ENCODE data around the gene FMOD. TPM values are rescaled to one million over a fixed set of nuclear protein-coding genes. Genes with fewer than 3 reads are reported as not detected.

Gene FMOD
- total RNA-seq, 4 donors from 2014 or later, result 67.7 to 173 (median 111) TPM

DNA sequence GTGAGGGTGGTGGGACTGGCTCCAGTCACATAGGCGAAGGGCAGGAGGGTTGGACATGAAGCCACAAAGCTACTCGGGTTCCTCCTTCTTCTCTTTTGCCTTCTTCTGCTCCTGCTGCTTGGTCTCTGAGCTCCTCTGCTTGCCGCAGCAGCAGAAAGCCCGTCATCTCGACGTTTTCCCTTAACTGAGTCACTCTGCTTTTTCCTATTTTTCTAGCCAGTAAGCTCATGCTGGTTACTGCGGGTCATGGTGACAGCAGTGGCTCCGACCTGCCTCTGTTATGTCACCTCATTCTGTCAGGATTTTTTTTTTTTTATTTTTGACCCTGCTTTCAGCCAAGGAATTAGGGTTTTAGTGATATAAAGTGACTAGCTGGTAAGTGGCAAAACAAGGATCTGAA, 2.6 kb upstream of the FMOD start:
- intact Hi-C loops (cut with DNase I), result no loop called here

DNA sequence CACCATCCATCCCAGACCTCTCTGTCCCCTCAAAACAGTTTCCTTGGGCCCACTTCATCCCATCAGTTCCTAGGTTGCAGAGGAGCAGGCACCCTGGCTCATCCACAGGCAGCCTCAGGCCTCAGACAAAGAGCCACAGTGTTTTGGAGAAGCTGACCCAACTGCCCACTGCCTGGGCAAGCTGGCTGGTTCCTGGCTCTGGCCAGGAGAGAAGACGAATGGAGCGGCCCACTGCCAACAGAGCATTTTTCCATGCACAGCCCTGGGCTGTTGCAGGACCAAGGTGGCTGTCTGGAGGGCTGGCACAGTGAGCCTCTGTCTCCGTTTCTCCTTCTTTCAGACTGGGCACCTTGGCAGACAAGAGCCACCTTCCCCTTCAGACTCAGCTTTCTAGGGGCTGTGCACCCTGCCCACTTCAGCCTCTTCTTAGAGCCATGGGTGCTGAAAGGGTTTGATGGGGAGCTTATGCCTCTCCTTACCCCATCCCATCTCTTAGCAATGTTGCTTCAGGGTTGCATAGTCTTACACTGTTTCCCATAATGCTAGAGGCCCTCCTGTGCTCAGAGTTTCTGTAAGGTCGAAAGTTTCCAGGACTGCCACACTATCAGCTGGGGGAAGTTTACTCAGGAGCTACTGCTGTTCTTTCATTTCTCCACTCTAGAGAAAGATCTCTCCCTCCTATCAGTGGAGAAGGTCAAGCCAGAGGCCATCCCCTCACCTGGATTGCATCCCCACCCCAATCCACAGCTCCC, 973 bp downstream of the FMOD start:
- H3K9me3 ChIP-seq, result no peaks in the 10 kb centered on the region
- peaks cover 53 to 56% of the 10 kb centered on the region in 2 donors for H3K4me1 ChIP-seq
- peak overlapping the region in 1 of 3 donors; percentile 8 for H3K4me3 ChIP-seq (replicated peaks in 1 of 3)
- no peak for DNase-seq
- H3K36me3 ChIP-seq, result no peaks in the 10 kb centered on the region
- peak in 1 of 2 donors; percentile 6 for TF ChIP-seq POLR2A (IDR thresholded peaks at IDR 0.05)
- TF ChIP-seq, protein P1, sequence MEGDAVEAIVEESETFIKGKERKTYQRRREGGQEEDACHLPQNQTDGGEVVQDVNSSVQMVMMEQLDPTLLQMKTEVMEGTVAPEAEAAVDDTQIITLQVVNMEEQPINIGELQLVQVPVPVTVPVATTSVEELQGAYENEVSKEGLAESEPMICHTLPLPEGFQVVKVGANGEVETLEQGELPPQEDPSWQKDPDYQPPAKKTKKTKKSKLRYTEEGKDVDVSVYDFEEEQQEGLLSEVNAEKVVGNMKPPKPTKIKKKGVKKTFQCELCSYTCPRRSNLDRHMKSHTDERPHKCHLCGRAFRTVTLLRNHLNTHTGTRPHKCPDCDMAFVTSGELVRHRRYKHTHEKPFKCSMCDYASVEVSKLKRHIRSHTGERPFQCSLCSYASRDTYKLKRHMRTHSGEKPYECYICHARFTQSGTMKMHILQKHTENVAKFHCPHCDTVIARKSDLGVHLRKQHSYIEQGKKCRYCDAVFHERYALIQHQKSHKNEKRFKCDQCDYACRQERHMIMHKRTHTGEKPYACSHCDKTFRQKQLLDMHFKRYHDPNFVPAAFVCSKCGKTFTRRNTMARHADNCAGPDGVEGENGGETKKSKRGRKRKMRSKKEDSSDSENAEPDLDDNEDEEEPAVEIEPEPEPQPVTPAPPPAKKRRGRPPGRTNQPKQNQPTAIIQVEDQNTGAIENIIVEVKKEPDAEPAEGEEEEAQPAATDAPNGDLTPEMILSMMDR (IDR thresholded peaks at IDR 0.05), result no peak
- H3K27me3 ChIP-seq, result no peaks in the 10 kb centered on the region
- intact Hi-C loops (cut with DNase I), result loop anchor here (10.0 kb wide), 1 partner anchor 345 kb away; no protein-coding TSS in a partner anchor
- WGBS, 2 donors, result 43 to 70% methylated on average over 1 to 4 of the region's 4 CpGs
- H3K27ac ChIP-seq, result peak overlapping the region; percentile 40 to 85 (median 76)

More for the DNA sequence above, 2.6 kb upstream of the FMOD start:
- no peaks in the 10 kb centered on the region for H3K9me3 ChIP-seq
- peaks cover 34 to 40% of the 10 kb centered on the region in 2 donors for H3K4me1 ChIP-seq
- H3K27me3 ChIP-seq, result no peaks in the 10 kb centered on the region
- H3K4me3 ChIP-seq (replicated peaks in 1 of 3), result no peak overlapping the region
- no peak for TF ChIP-seq POLR2A (IDR thresholded peaks at IDR 0.05)
- TF ChIP-seq, protein P1 (IDR thresholded peaks at IDR 0.05), result no peak
- DNase-seq, result no peak
- 82 to 85% methylated on average over 8 of the region's 8 CpGs for WGBS, 2 donors
- peak overlapping the region in 2 of 3 donors; percentile 57 to 63 for H3K27ac ChIP-seq
- no peaks in the 10 kb centered on the region for H3K36me3 ChIP-seq

DNA sequence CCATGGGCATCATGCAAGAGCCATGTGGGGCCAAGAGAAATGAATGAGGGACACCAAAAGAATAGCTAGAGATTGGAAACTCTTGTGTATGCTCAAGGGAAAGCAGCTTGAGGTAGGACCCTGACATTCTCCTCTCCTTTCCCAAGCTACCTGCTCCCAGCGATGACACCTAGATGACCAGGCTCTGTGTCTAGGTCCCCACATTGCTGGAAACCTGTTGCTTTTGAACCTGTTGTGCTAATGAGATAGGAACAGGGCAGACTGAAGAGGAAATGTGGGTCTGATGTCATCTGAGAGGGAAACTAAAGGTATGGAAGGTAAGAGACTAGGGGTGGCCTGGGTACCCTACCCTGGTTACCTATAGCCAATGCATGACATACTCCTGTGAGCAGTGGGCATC, 1.8 kb downstream of the FMOD start:
- Histone ChIP-seq H3K36me3 (no peaks in the 10 kb centered on the region), H3K4me1 (peaks cover 56 to 57% of the 10 kb centered on the region in 2 donors), H3K27me3 (no peaks in the 10 kb centered on the region), H3K27ac (peak overlapping the region in 2 of 3 donors; percentile 9 to 76), H3K4me3 (replicated peaks in 1 of 3) (no peak overlapping the region), H3K9me3 (no peaks in the 10 kb centered on the region)
- WGBS, 2 donors, result 100% methylated on average over 1 of the region's 1 CpG
- intact Hi-C loops (cut with DNase I), result loop anchor here (10.0 kb wide), 1 partner anchor 346 kb away; no protein-coding TSS in a partner anchor
- no peak for DNase-seq
- TF ChIP-seq, protein P1 (IDR thresholded peaks at IDR 0.05), result no peak
- no peak for TF ChIP-seq POLR2A (IDR thresholded peaks at IDR 0.05)

DNA sequence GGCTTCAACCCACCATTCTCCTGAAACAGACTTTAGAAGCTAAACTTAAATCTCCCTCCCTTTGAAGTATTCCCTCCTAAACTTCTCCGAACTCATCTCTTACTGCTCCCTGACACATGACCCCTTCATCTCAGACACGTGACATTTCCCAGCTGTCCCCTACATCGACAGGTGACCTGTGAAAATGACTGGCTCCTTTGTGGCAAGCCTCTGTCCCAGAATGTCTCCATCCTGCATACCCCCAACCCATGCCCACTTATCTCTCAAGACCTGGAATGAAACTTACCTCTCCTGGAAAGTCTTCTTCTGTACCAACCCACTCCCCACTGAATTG, 4.2 kb downstream of the FMOD start:
- H3K4me3 ChIP-seq (replicated peaks in 1 of 3), result no peak overlapping the region
- no peak for DNase-seq
- WGBS, 2 donors, result 94 to 97% methylated on average over 3 of the region's 3 CpGs
- TF ChIP-seq POLR2A (IDR thresholded peaks at IDR 0.05), result no peak
- TF ChIP-seq, protein P1 (IDR thresholded peaks at IDR 0.05), result no peak
- H3K27ac ChIP-seq, result peak overlapping the region in 1 of 3 donors; percentile 82
- H3K4me1 ChIP-seq, result peaks cover 71 to 72% of the 10 kb centered on the region in 2 donors
- H3K27me3 ChIP-seq, result no peaks in the 10 kb centered on the region
- no peaks in the 10 kb centered on the region for H3K9me3 ChIP-seq
- intact Hi-C loops (cut with DNase I), result loop anchor here (10.0 kb wide), 1 partner anchor 348 kb away; no protein-coding TSS in a partner anchor
- H3K36me3 ChIP-seq, result no peaks in the 10 kb centered on the region

Measured in thyroid gland (tissue), 4 donors.